ENCODE data around the gene AJAP1. TPM values are rescaled to one million over a fixed set of nuclear protein-coding genes. Genes with fewer than 3 reads are reported as not detected.

AJAP1 gene
- total RNA-seq, 1 donor from 2014 or later = 0.26 TPM

- DNase-seq (ENCODE audit: low read depth) (peak; percentile 45), FAIRE-seq (no peak)
Observed at GRCh38 chr1:4668743-4669700, 14.6 kb downstream of the AJAP1 start.

GRCh38 chr1:4670265-4670664 is 15.9 kb downstream of the AJAP1 start:
- no peaks in the 10 kb centered on the region for H3K36me3 ChIP-seq (ENCODE audit: control insufficient read depth, insufficient read depth, low read length)
- DNase-seq (ENCODE audit: low read depth) (no peak), FAIRE-seq (no peak)
- TF ChIP-seq, protein P1, sequence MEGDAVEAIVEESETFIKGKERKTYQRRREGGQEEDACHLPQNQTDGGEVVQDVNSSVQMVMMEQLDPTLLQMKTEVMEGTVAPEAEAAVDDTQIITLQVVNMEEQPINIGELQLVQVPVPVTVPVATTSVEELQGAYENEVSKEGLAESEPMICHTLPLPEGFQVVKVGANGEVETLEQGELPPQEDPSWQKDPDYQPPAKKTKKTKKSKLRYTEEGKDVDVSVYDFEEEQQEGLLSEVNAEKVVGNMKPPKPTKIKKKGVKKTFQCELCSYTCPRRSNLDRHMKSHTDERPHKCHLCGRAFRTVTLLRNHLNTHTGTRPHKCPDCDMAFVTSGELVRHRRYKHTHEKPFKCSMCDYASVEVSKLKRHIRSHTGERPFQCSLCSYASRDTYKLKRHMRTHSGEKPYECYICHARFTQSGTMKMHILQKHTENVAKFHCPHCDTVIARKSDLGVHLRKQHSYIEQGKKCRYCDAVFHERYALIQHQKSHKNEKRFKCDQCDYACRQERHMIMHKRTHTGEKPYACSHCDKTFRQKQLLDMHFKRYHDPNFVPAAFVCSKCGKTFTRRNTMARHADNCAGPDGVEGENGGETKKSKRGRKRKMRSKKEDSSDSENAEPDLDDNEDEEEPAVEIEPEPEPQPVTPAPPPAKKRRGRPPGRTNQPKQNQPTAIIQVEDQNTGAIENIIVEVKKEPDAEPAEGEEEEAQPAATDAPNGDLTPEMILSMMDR (IDR thresholded peaks at IDR 0.05; ENCODE audit: insufficient read depth, low read length, severe bottlenecking) = no peak
- no peaks in the 10 kb centered on the region for H3K27me3 ChIP-seq (ENCODE audit: control insufficient read depth, insufficient read depth, low read length)
- H3K4me3 ChIP-seq (ENCODE audit: low read depth, low read length) = no peak overlapping the region

More at GRCh38 chr1:4668743-4669700, 14.6 kb downstream of the AJAP1 start:
- H3K4me3 ChIP-seq (ENCODE audit: low read depth, low read length) = no peak overlapping the region
- no peaks in the 10 kb centered on the region for H3K36me3 ChIP-seq (ENCODE audit: control insufficient read depth, insufficient read depth, low read length)
- TF ChIP-seq, protein P1 (IDR thresholded peaks at IDR 0.05; ENCODE audit: insufficient read depth, low read length, severe bottlenecking) = no peak
- no peaks in the 10 kb centered on the region for H3K27me3 ChIP-seq (ENCODE audit: control insufficient read depth, insufficient read depth, low read length)

- Histone ChIP-seq H3K4me3 (ENCODE audit: low read depth, low read length) (no peak overlapping the region), H3K27me3 (ENCODE audit: control insufficient read depth, insufficient read depth, low read length) (no peaks in the 10 kb centered on the region), H3K36me3 (ENCODE audit: control insufficient read depth, insufficient read depth, low read length) (no peaks in the 10 kb centered on the region)
- TF ChIP-seq, protein P1 (IDR thresholded peaks at IDR 0.05; ENCODE audit: insufficient read depth, low read length, severe bottlenecking) = no peak
- FAIRE-seq (peak; percentile 50), DNase-seq (ENCODE audit: low read depth) (no peak)
Observed at GRCh38 chr1:4671828-4672227, 17.4 kb downstream of the AJAP1 start.

DNA sequence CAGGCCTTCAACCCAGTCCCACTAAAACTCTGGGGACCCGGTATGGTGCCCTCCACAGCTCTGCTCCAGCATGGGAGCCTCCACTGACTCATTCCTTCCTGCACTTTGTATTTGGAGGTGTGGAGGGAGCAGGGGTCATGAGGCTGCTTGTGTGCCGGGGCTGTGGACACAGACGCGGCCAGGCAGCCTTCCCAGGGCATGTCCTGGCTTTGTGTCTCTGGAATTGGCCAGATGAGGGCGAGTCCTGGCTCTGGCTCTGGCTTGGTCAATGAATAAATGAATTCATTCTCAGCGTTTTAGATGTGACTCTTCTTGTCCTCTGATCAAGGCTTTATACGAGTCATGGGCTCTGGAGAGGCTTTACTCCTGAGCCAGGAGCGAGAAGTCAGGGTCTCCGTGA is 19.1 kb downstream of the AJAP1 start:
- H3K27me3 ChIP-seq (ENCODE audit: control insufficient read depth, insufficient read depth, low read length) = no peaks in the 10 kb centered on the region
- H3K36me3 ChIP-seq (ENCODE audit: control insufficient read depth, insufficient read depth, low read length) = no peaks in the 10 kb centered on the region
- no peak for DNase-seq (ENCODE audit: low read depth)
- FAIRE-seq = no peak
- TF ChIP-seq, protein P1 (IDR thresholded peaks at IDR 0.05; ENCODE audit: insufficient read depth, low read length, severe bottlenecking) = no peak
- no peak overlapping the region for H3K4me3 ChIP-seq (ENCODE audit: low read depth, low read length)

DNA sequence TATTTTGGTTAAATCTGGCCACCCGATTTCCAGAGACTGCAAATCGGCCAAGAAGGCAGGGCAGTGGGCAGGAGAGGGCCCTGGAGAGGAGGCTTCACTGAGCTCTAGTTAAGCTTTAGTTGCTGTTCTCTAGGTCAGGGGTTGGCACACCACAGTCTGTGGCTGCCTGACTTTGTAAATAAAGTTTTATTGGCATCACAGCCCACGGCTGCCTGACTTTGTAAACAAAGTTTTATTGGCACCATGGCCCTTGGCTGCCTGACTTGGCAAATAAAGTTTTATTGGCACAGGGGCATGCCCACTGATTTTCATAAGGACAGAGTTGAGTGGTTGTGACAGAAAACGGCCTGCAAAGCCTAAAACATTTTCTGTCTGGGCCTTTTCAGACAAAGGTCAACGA is 19.7 kb downstream of the AJAP1 start:
- Histone ChIP-seq H3K4me3 (ENCODE audit: low read depth, low read length) (no peak overlapping the region), H3K27me3 (ENCODE audit: control insufficient read depth, insufficient read depth, low read length) (no peaks in the 10 kb centered on the region), H3K36me3 (ENCODE audit: control insufficient read depth, insufficient read depth, low read length) (no peaks in the 10 kb centered on the region)
- TF ChIP-seq, protein P1 (IDR thresholded peaks at IDR 0.05; ENCODE audit: insufficient read depth, low read length, severe bottlenecking) = no peak
- no peak for FAIRE-seq
- no peak for DNase-seq (ENCODE audit: low read depth)
